GM21381 (cell line): ENCODE measurements around the gene SORCS2.

Experiments used
- ATAC-seq: cut with Tn5 transposase; IDR thresholded peaks from one replicate; pipeline ENCODE4 v1.9.1; 2021; ENCODE audit warnings: mild to moderate bottlenecking, moderate library complexity; ENCODE audit not compliant: unreplicated experiment

Gene SORCS2

GRCh38 chr4:7332216-7333023 is 140.1 kb downstream of the SORCS2 start:
- no peak for ATAC-seq

GRCh38 chr4:7333024-7333780 is 140.9 kb downstream of the SORCS2 start:
- no peak for ATAC-seq

GRCh38 chr4:7333801-7334421 is 141.6 kb downstream of the SORCS2 start:
- ATAC-seq, result no peak

GRCh38 chr4:7334521-7335275 is 142.4 kb downstream of the SORCS2 start:
- ATAC-seq, result no peak

- no peak for ATAC-seq
These were observed 143.2 kb downstream of the SORCS2 start for GRCh38 chr4:7335344-7336066.

GRCh38 chr4:7336067-7336569 is 143.8 kb downstream of the SORCS2 start:
- no peak for ATAC-seq

GRCh38 chr4:7336732-7337131 is 144.4 kb downstream of the SORCS2 start:
- ATAC-seq, result no peak

- ATAC-seq, result no peak
These were observed 145.1 kb downstream of the SORCS2 start for GRCh38 chr4:7337196-7338058.

- ATAC-seq, result no peak
These were observed 145.7 kb downstream of the SORCS2 start for GRCh38 chr4:7338059-7338452.

- no peak for ATAC-seq
These were observed 146.7 kb downstream of the SORCS2 start for GRCh38 chr4:7338876-7339623.

GRCh38 chr4:7339751-7340552 is 147.6 kb downstream of the SORCS2 start:
- no peak for ATAC-seq

- no peak for ATAC-seq
These were observed 148.5 kb downstream of the SORCS2 start for GRCh38 chr4:7340553-7341433.

- no peak for ATAC-seq
These were observed 149.3 kb downstream of the SORCS2 start for GRCh38 chr4:7341491-7342222.

GRCh38 chr4:7342223-7343080 is 150.1 kb downstream of the SORCS2 start:
- no peak for ATAC-seq

- ATAC-seq, result no peak
These were observed 150.8 kb downstream of the SORCS2 start for GRCh38 chr4:7343081-7343655.
